Measurements from ENCODE around the gene DCP1A. TPM values are rescaled to one million over a fixed set of nuclear protein-coding genes. Genes with fewer than 3 reads are reported as not detected.

The DCP1A gene
- total and polyA plus RNA-seq, 2 donors (not counting 3 experiments of a cell fraction or from before 2014, with no cell fraction given), result 32.3 to 38.0 TPM

DNA sequence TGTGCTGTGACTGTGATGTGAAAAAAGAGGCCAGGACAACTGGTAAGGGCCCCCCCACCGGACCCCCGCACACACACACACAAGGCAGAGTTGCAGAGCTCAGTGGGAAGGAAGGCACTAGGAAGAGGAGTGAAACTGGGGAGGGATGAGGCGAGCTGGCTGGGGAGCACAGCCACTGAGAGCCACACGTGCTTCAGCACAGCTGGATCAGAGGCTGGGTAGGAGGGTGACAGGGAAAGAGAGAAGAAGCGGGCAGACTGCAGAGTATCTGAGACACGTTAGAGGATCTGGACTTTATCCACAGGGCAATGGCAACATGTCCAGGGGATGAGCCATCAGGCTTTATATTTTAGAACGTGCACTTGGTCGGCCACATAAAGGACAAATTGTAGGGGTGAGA is 53.5 kb downstream of the DCP1A start:
- no peaks in the 10 kb centered on the region for H3K9me1 ChIP-seq (replicated peaks; ENCODE audit: control insufficient read depth, extremely low read depth, insufficient read depth, low read length)
- H3K36me3 ChIP-seq (ENCODE audit: control insufficient read depth in 2 of 2, extremely low read depth in 1 of 2, insufficient read depth in 2 of 2, low read length in 2 of 2), result peaks cover 8 to 18% of the 10 kb centered on the region in 2 experiments
- no peak for DNase-seq (ENCODE audit: low read depth, low spot score)
- dilution Hi-C loops (cut with MboI; ENCODE audit: extremely low pct_ligation_motif_present, low sequenced_read_pairs), result no loop called here
- ChIA-PET CTCF (no interaction called here), POLR2A (no interaction called here)
- no peaks in the 10 kb centered on the region for H3K4me1 ChIP-seq (ENCODE audit: control insufficient read depth, extremely low read depth, insufficient read depth, low read length)
- no peaks in the 10 kb centered on the region for H3K27me3 ChIP-seq (ENCODE audit: control insufficient read depth in 2 of 2, insufficient read depth in 2 of 2, low read length in 2 of 2)
- no peak overlapping the region for H3K27ac ChIP-seq (ENCODE audit: insufficient read depth, low read depth, low read length)
- FAIRE-seq, result no peak
- no TSS peak for BruUV-seq (replicated peaks)
- no peak for TF ChIP-seq POLR2A (IDR thresholded peaks at IDR 0.05; ENCODE audit: low read depth, low read length)
- H3K4me2 ChIP-seq (ENCODE audit: insufficient read depth, low read length), result no peak overlapping the region
- no peak overlapping the region for H3K9ac ChIP-seq (replicated peaks; ENCODE audit: extremely low read depth, insufficient read depth, low read length)
- no peak overlapping the region for H2AFZ ChIP-seq (ENCODE audit: low read depth, low read length)
- H3K9me3 ChIP-seq (replicated peaks; ENCODE audit: control insufficient read depth, insufficient read depth, low read length), result no peaks in the 10 kb centered on the region
- H3K79me2 ChIP-seq (ENCODE audit: control insufficient read depth, insufficient read depth, low read length), result no peaks in the 10 kb centered on the region
- no peaks in the 10 kb centered on the region for H4K20me1 ChIP-seq (replicated peaks; ENCODE audit: control insufficient read depth, extremely low read depth, insufficient read depth, low read length)
- intact Hi-C loops (cut with micrococcal nuclease), result loop anchor here (10.0 kb wide), 1 partner anchor 179 kb away; no protein-coding TSS in a partner anchor
- H3K4me3 ChIP-seq (replicated peaks in 1 of 3; ENCODE audit: insufficient read depth in 1 of 3, low read depth in 1 of 3, low read length in 3 of 3), result no peak overlapping the region

DNA sequence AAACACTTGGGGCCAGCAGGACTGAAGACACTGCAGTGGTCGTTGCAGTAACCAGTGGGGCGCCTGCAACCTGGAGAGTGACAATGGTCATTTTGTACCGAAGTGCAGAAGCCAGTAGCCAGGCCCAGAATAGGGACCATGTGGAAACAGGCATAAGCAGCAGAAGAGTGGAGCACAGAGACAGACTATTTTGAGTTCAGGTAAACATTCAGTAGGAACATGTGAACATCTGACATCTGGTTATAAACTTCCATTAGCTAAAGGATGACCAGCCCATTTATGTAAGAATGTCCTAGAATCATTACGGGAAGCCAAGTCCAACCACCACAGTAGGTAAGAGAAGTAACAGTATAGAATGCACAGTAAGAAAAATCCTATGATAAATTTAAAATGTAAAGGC is 59.1 kb downstream of the DCP1A start:
- dilution Hi-C loops (cut with MboI; ENCODE audit: extremely low pct_ligation_motif_present, low sequenced_read_pairs), result no loop called here
- ChIA-PET CTCF (interaction anchor here (1.0 to 2.7 kb wide), 4 partner anchors 10 to 30 kb away, joined by 3 to 13 read pairs (median 4); no protein-coding TSS in a partner anchor), POLR2A (interaction anchor here (0.6 kb wide), 1 partner anchor 21 kb away, joined by 4 read pairs; no protein-coding TSS in a partner anchor)
- Histone ChIP-seq H3K27me3 (ENCODE audit: control insufficient read depth in 2 of 2, insufficient read depth in 2 of 2, low read length in 2 of 2) (no peaks in the 10 kb centered on the region), H3K9ac (replicated peaks; ENCODE audit: extremely low read depth, insufficient read depth, low read length) (no peak overlapping the region), H3K4me1 (ENCODE audit: control insufficient read depth, extremely low read depth, insufficient read depth, low read length) (no peaks in the 10 kb centered on the region), H3K9me3 (replicated peaks; ENCODE audit: control insufficient read depth, insufficient read depth, low read length) (no peaks in the 10 kb centered on the region), H3K79me2 (ENCODE audit: control insufficient read depth, insufficient read depth, low read length) (no peaks in the 10 kb centered on the region), H2AFZ (ENCODE audit: low read depth, low read length) (no peak overlapping the region), H3K27ac (ENCODE audit: insufficient read depth, low read depth, low read length) (no peak overlapping the region), H3K4me3 (replicated peaks in 1 of 3; ENCODE audit: insufficient read depth in 1 of 3, low read depth in 1 of 3, low read length in 3 of 3) (no peak overlapping the region), H4K20me1 (replicated peaks; ENCODE audit: control insufficient read depth, extremely low read depth, insufficient read depth, low read length) (no peaks in the 10 kb centered on the region), H3K36me3 (ENCODE audit: control insufficient read depth in 2 of 2, extremely low read depth in 1 of 2, insufficient read depth in 2 of 2, low read length in 2 of 2) (peaks cover 9 to 29% of the 10 kb centered on the region in 2 experiments), H3K4me2 (ENCODE audit: insufficient read depth, low read length) (no peak overlapping the region), H3K9me1 (replicated peaks; ENCODE audit: control insufficient read depth, extremely low read depth, insufficient read depth, low read length) (no peaks in the 10 kb centered on the region)
- FAIRE-seq, result no peak
- DNase-seq (ENCODE audit: low read depth, low spot score), result no peak
- BruUV-seq (replicated peaks), result no TSS peak
- intact Hi-C loops (cut with micrococcal nuclease), result no loop called here
- no peak for TF ChIP-seq MYC (IDR thresholded peaks at IDR 0.05; ENCODE audit: low read depth, low read length)
- TF ChIP-seq, protein P1, sequence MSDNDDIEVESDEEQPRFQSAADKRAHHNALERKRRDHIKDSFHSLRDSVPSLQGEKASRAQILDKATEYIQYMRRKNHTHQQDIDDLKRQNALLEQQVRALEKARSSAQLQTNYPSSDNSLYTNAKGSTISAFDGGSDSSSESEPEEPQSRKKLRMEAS (IDR thresholded peaks at IDR 0.05; ENCODE audit: insufficient read depth, insufficient read length), result no peak
- TF ChIP-seq FOS (IDR thresholded peaks at IDR 0.05; ENCODE audit: borderline replicate concordance, insufficient read depth, low read length), result no peak
- TF ChIP-seq POLR2A (IDR thresholded peaks at IDR 0.05; ENCODE audit: low read depth, low read length), result no peak
- TF ChIP-seq JUN (IDR thresholded peaks at IDR 0.05; ENCODE audit: borderline replicate concordance, insufficient read depth, insufficient read length, low read depth), result no peak
- no peak for TF ChIP-seq POLR2AphosphoS5 (IDR thresholded peaks at IDR 0.05; ENCODE audit: insufficient read depth, low read depth, low read length)
- no peak for TF ChIP-seq EZH2 (IDR thresholded peaks at IDR 0.05; ENCODE audit: borderline replicate concordance, low read depth, low read length, severe bottlenecking)
- TF ChIP-seq GATA2 (IDR thresholded peaks at IDR 0.05; ENCODE audit: insufficient read depth, insufficient read length, low read depth, low read length), result no peak
- TF ChIP-seq, protein P2, sequence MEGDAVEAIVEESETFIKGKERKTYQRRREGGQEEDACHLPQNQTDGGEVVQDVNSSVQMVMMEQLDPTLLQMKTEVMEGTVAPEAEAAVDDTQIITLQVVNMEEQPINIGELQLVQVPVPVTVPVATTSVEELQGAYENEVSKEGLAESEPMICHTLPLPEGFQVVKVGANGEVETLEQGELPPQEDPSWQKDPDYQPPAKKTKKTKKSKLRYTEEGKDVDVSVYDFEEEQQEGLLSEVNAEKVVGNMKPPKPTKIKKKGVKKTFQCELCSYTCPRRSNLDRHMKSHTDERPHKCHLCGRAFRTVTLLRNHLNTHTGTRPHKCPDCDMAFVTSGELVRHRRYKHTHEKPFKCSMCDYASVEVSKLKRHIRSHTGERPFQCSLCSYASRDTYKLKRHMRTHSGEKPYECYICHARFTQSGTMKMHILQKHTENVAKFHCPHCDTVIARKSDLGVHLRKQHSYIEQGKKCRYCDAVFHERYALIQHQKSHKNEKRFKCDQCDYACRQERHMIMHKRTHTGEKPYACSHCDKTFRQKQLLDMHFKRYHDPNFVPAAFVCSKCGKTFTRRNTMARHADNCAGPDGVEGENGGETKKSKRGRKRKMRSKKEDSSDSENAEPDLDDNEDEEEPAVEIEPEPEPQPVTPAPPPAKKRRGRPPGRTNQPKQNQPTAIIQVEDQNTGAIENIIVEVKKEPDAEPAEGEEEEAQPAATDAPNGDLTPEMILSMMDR (IDR thresholded peaks at IDR 0.05; ENCODE audit: extremely low read depth in 1 of 2, insufficient read depth in 1 of 2, low read depth in 1 of 2, low read length in 2 of 2), result no peak

Measured in endothelial cell of umbilical vein (primary cell).